Glomerular visceral epithelial cell (primary cell): ENCODE results near the gene YJEFN3.

ENCODE experiments used
- DNase-seq: peaks from one replicate; pipeline ENCODE4 v3.0.0-alpha.2; 2016; ENCODE audit errors: extremely low spot score

YJEFN3 gene

DNA sequence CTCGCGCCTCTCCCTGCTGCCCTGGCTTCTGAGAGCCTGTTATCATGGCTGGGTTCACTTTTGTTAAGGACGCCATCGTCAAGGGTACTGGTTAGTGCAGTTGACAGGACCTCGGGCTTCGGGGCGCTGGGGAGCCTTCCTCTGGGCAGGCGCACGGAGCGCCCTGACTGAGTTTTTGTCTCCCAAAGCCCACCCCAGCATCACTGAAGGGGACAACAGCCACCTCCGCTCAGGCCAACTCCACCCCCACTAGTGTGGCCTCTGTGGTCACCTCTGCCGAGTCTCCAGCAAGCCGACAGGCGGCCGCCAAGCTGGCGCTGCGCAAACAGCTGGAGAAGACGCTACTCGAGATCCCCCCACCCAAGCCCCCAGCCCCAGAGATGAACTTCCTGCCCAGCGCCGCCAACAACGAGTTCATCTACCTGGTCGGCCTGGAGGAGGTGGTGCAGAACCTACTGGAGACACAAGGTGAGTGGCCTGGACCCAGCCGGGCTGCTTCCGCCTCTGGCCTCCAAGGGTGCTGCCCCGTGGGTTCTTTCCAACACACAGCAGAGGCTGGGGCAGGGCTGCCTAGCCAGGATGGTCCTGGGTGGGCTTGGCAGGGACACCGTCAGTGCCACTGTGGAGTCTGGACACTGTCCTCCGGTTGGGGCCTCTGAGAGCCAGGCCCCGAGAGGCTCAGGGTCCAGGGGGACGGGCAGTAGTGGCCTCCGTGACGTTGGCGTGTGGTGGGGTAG, 30.3 kb upstream of the YJEFN3 start:
- no peak for DNase-seq

DNA sequence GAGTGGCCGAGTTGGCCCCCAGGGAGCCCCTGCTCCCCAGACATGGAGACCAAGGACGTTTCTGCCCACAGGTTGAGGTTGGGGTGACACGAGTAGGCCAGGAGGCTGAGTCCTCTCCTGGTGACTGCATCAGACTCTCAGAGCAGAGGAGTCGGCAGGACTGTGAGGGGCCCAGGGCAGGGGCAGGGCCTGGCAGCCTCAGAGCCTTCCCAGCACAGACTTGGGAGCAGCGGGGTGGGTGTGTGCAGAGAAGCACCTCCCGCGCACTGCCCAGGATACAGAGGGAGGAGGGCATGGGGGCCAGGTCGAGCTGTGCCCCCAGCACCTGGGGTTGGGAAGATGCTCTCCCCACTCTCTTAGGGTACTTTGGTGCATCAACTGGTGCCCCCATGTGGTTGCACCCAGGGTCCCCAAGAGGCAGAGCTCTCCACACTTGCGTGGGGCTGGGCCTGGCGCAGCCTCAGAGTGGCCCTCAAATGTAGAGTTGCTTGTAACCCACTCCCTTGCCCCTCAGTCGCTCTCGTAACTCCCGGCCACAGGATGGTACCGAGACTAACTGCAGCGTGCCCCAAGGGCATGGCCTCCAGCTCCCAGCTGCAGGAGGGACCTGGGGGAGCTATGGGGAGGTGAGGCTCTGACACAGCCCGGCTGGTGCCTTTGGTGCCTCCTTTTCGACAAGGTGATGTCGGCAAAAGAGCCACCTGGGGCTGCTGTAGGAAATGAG, 29.3 kb upstream of the YJEFN3 start:
- DNase-seq: no peak

DNA sequence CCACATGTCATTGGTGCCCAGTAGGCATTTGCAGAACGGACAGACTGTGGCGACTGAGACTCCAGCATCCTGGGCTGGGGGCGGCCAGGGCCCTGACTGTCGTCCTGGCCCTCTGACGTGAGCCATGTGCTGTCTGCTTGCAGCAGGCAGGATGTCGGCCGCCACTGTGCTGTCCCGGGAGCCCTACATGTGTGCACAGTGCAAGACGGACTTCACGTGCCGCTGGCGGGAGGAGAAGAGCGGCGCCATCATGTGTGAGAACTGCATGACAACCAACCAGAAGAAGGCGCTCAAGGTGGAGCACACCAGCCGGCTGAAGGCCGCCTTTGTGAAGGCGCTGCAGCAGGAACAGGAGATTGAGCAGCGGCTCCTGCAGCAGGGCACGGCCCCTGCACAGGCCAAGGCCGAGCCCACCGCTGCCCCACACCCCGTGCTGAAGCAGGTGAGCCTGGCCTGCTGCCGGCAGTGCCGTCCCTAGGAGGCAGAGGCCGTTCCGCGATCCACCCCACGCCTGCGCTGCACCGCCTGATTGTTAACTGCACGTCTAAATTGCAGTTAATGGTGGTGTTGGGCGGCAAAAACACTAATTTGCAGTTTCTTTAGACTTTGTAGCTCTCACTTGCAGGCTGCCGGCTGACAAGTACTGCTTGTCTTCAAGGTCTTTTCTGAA, 27.6 kb upstream of the YJEFN3 start:
- no peak for DNase-seq

GRCh38 chr19:19501798-19502197, 26.9 kb upstream of the YJEFN3 start:
- DNase-seq: no peak

GRCh38 chr19:19502281-19502680, 26.4 kb upstream of the YJEFN3 start:
- no peak for DNase-seq

DNA sequence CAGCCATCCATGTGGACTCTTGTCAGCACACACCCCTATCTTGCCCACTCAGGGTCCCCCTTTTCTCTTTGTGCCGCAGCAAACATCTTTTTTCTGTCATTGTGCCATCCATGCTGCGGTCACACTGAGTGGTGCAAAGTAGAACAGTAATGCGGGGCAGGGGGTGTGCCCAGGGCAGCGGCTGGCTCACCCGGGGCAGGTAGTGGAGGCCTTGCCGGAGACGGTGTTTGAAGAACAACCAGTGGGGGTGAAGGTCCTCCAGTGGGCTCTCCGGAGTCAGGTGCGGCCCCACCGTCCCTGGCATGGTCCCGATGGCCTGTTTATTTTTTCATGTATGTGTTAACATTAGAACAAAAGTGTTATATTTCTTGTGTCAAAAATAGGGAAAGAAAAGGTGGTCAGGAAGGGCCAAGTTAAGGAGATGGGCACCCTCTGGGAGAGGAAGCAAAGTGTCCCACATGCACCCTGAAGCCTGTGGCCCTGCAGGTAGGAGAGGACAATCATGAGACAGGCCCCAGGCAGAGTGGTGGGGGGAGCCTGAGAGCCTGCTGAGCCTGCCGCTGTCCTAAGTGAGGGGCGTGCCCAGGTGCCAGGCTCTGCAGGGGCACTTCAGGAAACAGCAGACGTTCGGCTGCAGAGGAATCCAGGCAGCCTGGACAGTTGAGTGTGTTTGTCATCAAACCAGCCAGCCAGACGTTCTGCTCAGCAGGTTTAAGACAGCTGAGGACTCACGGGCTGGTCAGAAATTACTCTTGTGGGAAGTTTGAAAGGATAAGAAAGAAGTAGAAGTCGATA, 25.7 kb upstream of the YJEFN3 start:
- DNase-seq: no peak

DNA sequence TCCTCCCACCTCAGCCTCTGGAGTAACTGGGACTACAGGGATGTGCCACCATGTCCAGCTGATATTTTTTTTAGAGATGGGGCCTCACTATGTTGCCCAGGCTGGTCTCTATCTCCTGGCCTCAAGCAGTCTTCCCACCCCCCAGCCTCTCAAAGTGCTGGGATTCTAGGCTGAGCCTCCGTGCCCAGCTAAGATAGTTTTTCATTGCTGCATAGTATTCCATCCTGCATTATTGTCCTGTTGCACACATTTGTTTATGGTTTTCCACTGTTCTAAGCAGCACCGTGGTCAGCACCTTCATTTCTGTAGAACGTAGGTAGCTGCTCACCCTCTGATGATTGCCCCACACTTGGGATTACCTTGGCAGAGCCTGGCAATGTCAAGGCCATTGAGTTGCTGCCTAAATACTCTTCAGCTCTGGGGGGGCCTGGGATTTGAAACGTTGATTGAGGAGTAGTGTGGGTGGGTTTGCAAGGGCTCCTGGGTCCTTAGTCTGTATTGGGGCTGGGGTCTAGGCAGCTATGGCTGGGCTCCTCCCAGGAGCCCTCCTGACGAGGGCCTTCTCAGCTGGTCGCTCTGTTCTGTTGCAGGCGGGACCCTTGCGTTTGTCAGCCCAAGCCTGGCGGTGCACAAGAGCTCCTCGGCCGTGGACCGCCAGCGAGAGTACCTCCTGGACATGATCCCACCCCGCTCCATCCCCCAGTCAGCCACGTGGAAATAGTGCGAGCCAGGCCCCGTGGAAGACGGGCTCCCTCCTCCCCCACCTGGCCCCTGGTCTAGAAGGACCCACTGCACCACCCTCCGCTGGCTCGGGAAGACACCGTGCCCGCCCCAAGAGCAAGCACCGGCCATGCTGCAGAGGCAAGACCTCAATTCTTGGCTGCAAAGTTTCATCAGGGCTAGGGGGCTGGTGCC, 23.7 kb upstream of the YJEFN3 start:
- DNase-seq: no peak

GRCh38 chr19:19505669-19506326, 22.9 kb upstream of the YJEFN3 start:
- DNase-seq: no peak

GRCh38 chr19:19506592-19506991, 22.1 kb upstream of the YJEFN3 start:
- DNase-seq: no peak

DNA sequence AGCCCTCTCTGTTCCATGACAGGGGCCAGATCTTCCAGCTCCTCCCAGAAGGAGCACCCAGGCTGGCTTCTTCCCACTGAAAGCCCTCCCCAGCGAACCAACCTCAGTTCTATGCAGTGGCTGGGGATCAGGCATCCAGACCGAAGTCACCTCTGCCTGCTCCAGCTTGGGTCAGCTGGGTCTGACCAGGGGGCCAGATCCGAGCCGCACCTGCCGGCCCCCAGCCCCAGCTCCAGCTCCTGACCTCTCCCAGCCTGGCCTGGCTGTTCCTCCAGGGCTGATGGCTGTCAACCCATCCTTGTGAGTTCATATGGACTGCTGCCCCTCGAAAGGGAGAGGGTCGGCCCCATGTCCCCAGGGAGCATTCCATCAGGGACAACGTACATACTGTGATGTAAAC, 21.4 kb upstream of the YJEFN3 start:
- no peak for DNase-seq

DNA sequence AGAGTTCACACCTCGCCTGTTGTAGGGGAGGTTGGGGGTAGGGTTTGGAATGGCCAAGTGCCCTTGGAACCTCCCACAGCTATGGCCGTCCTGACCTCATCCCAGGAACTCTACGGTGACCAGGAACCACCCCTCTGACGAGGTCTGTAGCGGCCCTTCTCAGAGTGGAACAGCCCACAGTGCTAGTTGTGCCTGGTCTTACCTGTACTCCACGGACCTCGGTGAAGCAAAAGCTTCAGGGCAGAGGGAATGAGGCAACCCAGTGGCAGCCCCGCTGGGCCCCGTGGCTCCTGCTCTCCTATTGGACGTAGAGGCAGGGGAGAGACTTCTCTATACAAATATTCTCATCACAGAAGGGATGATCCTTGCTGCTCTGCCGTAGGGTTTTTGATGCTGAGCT, 20.5 kb upstream of the YJEFN3 start:
- no peak for DNase-seq

DNA sequence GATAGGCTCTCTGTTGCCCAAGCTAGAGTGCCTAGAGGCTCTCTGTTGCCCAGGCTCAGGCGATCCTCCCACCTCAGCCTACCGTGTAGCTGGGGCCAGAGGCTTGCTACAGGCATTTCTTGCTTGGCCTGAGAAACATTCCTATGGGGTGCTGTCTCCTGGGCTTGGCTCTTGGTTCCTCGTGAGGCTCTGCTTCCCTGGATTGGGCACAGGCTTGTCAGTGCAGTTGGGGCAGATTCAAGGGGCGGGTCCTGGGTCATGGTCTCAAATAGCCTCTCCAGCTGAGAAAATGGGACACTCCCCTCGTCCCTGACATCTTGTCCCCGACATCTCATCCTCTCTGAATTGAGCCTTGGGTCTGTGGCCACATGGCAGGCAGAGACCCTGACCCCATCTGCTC, 18.3 kb upstream of the YJEFN3 start:
- no peak for DNase-seq

DNA sequence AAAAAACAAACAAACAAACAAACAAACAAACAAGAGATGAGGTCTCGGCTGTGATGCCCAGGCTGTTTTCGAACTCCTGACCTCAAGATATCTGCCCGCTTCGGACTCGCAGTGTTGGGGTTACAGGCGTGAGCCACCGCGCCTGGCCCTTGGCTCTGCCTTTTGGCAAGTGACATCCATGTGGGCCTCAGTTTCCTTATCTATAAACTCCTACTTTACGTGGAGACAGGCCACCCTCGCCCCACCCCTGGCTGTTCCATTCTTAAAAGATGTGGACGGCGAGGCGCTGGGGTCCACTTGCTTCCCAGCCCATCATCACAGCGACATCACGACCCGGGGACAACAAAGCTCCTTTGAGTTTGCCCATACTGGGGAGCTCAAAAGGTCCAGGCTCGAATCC, 15.0 kb upstream of the YJEFN3 start:
- no peak for DNase-seq

- no peak for DNase-seq
Measured at GRCh38 chr19:19514215-19514657, 14.5 kb upstream of the YJEFN3 start.

DNA sequence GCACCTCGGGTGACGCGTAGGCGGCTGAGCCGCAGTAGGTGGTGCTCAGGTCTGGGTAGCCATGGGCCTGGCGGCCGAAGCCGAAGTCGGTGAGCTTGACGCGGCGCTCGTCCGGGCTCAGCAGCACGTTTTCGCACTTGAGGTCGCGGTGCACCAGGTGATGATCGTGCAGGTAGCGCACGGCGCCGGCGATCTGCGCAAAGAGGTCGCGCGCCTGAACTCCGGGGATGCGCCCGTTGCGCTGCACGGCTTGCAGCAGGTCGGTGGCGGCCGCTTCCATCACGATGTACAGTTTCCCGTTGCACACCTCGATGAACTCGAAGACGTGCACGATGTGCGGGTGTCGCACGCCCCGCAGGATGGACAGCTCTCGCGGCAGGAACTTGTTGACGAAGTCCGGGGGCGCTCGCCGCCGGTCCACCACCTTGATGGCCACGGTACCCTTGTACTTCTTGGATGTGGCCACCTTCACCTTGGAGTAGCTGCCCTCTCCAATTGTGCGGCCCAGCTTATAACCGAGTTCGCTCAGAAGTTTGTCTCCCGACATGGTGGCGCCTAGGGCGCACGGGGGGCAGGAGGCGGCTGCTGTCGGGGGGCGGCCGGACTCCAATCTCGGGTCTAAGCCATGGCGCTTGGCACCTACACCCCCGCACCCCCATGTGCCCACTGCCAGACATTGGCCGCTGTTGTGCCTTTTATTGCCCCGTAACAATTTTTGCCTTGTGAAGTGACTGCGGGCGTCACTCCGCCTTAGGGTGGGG, 13.7 kb upstream of the YJEFN3 start, which contains the start of gene TSSK6:
Gene TSSK6 (minus strand): TSS at position 668 of the 761 bp plus-strand sequence. CDS start 121 bp downstream, at position 547.
- no peak for DNase-seq

DNA sequence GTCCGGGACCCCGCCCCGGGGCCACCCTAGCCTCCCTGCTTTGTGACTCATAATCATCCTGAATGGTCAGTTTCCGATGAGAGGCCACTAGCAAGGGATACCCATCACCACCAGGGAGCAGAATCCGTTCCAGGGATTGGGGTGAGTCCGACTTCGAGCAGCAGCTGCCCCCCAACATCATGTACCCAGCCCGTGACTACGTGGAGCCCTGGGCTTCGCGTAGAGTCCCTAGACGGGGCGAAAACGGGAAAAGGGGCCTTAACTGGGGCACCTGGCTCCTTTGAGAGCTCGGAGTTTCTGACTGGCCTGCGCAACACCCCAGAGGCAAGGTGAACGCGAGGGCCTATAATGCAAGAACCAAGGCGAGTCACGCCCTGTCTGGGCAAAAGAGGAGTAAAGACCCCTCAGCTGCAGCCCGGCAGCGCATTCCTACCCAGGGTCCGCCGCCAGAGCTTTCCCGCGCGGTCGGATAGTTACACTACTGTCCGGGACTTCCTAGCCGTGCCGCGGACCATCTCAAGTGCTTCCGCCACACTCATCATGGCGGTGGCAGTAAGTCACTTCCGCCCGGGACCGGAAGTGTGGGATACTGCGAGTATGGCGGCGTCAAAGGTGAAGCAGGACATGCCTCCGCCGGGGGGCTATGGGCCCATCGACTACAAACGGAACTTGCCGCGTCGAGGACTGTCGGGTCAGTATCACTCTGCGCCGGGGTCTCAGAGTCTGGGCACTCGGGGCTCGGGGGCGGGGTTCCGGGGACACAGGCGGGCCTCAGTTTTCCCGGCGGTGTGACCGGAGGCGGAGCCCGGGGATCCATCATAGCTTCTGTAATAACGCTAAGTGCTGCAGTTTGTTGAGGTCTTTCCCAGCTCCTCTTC, 12.8 kb upstream of the YJEFN3 start, which contains the start of gene NDUFA13:
Gene NDUFA13 (plus strand): TSS at position 584 of the 878 bp plus-strand sequence. CDS start 14 bp downstream, at position 598.
- DNase-seq: peak; percentile 92

GRCh38 chr19:19517235-19517619, 11.5 kb upstream of the YJEFN3 start:
- DNase-seq: no peak

- DNase-seq: no peak
Measured at GRCh38 chr19:19520989-19521388, 7.7 kb upstream of the YJEFN3 start.
